ENCODE measurements around the gene TPP1.

TPP1 gene

DNA sequence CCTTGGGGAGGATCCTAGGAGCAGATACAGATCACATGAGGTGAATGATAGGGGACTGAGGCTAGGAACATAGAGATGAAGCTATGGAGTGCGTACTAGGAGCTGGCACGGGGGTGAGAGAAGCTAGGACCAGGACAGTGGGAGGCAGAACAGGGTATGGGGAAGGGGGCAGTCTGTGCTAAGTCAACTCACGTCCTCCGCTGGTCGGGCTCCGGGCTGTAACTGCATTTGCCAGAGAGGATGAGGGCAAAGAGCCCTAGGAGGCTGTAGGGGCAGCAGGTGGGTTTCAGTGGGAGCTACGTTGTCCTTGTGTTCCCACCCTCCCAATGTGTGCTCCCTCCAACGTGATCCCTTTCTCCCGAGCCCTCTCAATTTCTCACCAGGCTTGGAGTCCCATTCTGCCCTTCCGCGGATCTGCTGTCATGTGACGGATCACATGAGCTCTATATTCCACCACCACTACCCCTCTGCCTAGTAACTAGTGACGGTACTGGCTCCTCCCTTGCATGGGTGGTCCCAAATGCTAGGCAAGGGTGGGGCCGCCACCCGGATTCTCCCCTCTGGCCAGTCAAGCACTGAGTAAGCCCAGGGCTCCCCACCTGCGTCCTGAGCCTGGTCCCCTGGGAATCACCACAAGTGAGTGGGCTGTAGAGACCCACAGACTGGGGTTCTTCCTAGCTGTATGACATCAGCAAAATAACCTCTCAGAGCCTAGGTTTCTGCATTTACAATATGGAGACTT, at the start of gene TPP1:
TSS of gene TPP1 (minus strand) at position 419 of the 742 bp plus-strand sequence. CDS start at position 397, 22 bp downstream.
- peak; percentile 97 for DNase-seq (ENCODE audit: low read depth)

DNA sequence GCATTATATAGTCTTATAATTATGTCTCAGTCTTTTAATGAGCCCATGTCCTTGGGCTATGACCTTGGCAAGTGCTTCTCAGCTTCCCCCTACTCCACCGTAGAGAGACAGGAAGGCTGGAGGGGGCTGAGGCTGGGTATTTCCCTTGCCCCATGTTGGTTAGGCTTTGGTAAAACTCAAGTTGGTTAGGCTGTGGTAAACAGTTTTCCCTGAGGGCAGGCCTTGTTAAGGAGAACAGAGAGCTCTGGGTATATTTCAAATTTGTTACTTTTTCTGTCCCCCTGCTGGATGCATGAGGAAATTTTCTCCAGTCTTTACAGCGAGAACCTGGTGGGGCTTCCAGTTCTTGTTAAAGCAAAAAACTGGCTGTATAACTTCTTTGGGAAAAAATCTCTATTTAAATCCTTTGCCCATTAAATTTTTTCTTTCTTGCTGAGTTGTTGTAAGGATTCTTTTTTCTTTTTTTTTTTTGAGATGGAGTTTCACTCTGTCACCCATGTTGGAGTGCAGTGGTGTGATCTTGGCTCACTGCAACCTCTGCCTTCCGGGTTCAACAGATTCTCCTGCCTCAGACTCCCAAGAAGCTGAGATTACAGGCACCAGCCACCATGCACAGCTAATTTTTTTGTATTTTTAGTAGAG, 48.6 kb upstream of the TPP1 start:
- peak; percentile 70 for DNase-seq (ENCODE audit: low read depth)

DNA sequence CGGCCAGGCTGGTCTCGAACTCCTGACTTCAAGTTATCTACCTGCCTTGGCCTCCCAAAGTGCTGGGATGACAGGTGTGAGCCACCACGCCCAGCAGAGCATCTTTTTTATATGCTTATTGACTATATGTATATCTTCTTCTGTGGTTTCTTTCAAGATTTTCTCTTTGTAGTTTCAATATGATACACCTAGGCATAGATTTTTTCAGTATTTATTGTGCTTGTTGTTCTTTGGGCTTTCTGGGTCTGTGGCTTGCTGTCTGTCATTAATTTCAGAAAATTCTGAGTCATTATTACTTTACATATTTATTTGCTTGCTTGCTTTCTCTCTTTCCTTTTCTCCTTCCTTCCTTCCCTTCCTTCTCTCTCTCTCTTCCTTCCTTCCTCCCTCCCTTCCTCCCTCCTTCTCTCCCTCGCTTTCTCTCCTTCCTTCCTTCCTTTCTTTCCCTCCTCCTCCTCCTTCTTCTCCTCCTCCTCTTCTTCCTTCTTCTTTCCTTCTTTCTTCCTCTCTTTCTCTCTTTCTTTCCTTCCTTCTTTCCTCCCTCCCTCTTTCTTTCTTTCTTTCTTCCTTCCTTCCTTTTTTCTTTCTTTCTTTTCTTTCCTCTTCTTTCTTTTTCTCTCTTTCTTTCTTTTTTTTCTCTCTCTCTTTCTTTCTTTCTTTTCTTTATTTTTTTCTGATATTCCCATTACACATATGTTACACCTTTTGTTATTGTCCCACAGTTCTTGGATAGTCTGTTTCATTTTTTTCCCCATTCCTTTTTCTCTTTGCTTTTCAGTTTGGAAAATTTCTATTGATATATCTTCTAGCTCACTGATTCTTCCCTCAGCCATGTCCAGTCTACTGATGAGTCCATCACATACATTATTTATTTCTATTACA, 47.3 kb upstream of the TPP1 start:
- no peak for DNase-seq (ENCODE audit: low read depth)

DNA sequence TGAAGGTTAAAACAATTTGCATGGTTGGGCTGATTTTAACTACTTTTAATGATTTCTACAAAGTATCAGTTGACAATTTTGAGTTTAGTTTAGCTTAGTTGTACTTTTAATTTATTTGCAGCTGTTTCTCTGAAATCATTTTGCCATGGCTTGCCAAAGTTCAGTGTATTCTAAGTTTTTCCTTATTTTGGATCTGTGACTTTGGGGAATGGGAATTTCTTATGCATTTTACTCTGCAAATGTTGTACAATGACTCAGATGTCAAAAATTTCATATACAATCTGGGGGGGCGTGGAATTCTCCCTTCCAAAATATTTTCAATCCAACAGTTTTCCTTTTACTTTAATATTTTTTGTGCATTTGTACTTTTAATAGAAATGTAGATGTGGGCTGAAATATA, 45.3 kb upstream of the TPP1 start:
- DNase-seq (ENCODE audit: low read depth) = peak; percentile 28

DNA sequence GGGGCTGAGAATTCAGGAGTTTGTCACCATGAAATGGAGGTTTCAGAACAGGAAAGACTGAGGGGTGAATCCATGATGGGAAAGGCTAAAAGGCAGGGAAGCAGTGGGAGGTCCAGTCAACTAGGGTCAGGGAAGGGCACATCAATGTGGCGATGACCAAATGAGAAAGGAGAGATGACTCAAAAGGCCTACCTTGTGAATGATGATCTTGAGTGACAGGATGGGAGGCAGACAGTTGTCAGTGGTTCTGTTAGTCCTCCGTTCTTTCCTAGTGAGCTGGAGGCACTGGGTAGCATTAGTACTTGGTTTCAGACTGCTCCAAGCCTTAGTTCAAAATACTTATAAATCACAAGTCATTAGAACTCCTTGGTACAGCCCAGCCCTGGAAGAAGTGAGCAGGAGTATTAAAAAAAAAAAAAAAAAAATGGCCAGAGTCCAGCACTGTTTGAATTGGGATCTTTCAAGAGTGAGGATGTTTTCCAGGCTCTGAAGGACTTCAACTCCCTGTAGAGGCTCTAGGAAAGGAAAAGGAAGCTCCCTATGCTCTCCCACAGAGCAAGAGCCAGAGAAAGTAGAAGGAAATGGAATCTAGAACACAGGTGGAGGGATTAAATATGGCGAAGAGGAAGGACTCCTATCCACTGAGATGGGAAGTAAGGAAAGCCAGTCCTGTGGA, 44.7 kb upstream of the TPP1 start:
- DNase-seq (ENCODE audit: low read depth) = no peak

DNA sequence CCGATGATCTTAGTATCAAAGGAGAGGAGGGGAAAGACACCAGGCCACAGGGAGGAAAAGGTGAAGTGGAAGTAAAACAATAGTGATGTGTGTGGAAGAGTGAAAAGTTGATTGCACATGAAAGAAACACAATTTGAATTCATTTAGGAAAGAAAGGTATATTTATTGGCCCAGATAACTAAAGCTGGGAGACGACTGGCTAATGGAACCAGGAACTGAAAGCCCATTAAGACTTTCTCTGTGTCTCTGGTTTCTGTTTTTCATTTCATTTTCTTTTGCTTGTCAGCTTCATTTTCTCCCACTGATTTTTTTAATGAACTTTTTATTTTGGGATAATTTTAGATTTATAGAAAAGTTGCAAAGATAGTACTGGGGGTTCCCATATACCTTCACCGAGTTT, 41.5 kb upstream of the TPP1 start:
- no peak for DNase-seq (ENCODE audit: low read depth)

DNA sequence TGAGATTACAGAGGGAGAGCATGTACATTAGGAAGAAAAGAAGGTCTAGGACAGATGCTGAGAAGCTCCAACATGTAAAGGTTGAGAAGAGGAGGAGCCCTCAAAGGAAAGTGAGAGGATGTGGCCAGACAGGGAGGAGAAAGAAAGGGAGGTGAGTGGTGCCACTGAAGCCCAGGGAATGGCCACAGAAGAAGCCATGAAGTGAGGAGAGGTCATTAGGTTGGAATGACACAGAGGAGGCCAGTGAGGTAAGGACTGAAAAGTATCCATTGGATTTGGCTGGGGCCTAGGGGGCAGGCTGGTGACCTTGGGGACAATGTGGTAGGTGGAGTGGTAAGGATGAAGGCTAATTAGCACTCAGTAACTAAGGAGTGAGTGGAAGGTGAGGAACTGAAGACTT, 39.4 kb upstream of the TPP1 start:
- DNase-seq (ENCODE audit: low read depth) = no peak

DNA sequence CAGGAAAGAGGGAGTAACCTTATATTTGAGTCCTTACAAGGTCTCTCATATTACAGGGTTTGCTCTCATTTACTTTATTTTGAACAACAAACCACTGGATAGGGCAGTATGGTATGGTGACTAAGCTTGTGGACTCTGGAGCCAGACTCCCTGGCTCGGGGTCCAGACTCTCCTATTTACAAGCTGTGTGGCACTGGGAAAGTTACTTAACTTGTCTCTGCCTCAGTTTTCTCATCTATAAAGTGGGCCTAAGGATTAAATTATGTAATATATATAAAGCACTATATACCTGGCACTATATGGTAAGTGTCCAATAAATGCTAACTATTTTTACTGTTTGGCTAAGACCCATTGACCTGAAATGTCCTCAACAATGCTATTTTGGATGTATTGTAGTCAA, 38.1 kb upstream of the TPP1 start:
- no peak for DNase-seq (ENCODE audit: low read depth)

DNA sequence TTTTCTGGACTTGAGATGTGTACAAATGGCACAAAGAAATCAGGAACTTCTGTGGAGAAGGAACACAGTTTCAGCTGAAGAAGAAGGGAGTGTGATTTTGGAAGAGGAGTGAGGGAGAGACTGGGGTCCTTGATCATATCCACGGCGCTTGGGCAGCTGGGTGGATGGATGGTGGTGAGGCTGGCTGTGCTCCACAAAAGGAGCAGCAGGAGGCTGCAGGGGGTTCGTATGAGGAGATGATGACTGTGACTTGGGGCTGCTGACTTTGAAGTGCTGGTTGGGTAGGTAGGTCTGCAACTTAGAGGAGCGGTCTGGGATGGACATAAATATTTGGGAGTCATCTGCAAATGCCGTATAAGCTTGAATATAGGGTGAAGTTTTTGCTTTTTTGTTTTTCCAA, 37.7 kb upstream of the TPP1 start:
- DNase-seq (ENCODE audit: low read depth) = no peak

DNA sequence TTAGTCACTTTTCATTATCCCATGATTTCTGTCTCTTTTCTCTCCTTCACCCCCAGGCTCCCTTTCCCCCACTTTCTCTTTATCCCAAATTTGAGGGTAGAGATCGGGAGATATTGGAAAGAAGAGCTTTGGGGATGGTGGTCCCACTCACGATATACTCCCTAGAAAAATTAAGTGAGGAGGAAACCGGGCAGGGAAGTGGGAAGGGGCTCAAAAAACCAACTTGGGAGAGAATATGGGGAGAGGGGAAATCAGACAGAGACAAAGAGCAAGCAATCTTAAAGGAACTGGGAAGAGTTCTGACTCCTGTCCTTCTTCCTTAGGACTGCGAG, 37.3 kb upstream of the TPP1 start:
- no peak for DNase-seq (ENCODE audit: low read depth)

DNA sequence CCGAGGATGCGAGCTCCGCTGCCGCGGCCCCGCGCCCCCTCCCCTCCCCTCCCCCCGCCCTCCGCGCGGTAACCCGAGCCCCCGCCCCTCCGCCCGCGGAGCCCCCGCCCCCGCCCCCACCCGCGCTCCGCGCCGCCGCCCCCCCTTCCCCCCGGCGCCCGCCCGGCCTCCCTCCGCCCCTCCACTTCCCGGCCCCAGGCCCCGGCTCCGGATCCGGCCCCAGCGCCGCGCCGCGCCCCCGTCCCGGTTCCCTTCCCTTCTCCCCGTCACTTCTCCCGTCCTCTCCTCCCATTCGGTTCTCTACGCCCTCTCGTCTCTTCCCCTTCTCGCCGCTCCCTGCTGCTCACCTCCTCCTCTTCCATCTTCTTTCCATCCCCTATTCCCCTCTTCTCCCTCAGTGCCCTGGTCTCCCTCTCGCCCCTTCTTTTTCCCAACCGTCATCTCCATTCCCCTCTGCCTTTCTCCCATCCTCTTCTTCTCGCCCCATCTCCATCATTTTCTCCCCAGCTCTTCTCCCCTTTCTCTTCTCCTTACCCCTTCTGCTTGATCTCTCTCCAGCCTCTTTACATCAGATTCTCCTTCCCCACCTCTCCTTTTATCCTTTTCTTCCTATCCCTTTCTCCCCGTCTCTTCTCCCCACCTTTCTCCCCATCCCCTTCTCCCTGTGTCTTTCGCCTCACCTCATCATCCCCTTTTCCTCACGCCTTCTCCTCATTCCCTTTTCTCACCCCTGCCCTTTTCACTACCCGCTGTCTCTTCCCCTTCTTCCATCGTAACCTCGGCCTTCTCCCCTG, 36.8 kb upstream of the TPP1 start, which contains the start of gene DCHS1:
TSS of gene DCHS1 (minus strand) at position 20 of the 794 bp plus-strand sequence. CDS start 14,196 bp downstream, outside the sequence.
- DNase-seq (ENCODE audit: low read depth) = peak; percentile 32

DNA sequence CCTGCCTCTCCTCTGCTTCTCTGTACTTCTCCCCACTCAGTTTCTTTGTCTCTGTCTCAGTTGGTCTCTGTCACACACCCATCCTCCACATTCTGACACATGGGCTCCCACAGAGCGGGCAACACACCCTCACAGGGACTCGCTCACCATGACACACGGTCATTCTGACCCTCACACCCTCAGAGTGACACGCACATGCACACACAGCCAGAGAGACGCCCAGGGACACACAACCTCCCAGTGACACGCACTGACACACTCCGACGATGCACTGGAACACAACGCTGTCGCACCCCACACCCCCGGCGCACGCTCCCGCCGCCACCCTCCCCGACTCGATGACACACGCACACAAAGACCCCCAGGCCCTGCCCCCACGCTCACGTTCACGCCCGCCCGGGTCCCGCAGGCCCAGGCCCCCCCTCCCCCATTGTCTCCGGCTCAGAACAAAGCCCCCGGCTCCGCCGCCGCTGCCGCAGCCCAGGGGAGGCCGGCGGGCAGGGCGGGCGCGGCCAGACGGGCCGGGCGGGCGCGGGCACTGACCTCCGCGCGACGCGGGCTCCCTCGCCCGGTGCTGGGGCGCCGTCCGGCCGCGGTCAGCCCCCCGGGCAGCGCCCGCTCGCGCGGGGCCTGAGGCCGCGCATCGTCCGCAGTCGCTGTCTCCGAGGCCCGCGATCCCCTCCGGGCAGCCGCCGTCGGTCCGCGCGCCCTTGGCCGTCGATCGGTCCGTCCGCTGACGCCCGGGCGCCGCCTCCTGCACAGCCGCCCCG, 36.0 kb upstream of the TPP1 start:
- peak; percentile 51 for DNase-seq (ENCODE audit: low read depth)

DNA sequence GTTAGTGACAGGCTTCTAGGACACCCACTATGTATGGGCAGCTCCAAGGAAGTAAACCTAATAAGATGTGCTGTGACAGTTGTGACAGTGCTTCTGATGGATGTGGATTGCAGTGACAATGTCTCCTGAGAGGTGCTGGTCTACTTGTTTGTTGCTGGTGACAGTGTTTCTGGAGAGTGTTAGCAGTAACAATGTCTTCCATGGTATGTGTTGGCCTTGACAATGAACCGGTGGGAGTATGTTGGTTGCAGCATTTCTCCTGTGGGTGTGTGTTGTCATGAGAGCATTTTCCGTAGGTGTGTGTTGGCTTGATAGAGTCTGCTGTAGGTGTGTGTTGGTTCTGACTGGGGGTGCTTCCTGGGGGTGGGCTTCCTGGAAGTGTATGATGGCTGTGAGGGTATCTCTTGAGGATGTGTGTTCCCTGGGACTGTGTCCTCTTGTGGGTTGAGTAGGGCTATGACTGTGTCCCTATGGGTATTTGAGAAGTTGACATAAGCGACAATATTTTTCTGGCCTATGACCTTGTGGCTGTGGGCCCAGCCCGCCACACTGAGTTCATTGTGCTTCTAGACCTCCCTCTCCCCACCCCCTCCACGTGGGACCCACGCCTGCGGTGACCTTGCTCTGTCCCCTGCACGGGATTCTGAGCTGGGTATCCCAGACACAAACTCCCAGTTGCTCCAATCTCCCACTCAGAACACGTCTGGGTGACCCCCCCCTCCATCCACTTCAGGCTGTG, 35.2 kb upstream of the TPP1 start:
- DNase-seq (ENCODE audit: low read depth) = no peak

DNA sequence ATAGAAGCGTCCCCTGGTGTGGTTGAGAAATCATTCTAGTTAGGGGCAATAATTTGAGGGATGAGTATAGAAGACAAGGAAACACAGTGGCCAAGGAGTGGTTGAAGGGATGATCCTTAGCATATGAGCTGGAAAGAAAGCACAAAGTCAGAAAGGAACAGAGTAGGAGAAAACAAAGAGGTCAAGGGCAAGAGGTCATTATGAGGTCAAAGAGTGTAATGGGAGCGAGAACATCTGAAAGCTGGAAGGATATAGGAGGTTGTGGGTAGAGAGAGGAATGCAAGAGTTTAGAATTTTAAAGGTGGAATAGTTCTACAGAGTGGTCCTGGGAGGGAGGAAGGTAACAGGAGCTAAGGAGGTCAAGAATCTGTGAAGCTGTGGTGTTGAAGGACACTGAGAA, 34.4 kb upstream of the TPP1 start:
- no peak for DNase-seq (ENCODE audit: low read depth)

DNA sequence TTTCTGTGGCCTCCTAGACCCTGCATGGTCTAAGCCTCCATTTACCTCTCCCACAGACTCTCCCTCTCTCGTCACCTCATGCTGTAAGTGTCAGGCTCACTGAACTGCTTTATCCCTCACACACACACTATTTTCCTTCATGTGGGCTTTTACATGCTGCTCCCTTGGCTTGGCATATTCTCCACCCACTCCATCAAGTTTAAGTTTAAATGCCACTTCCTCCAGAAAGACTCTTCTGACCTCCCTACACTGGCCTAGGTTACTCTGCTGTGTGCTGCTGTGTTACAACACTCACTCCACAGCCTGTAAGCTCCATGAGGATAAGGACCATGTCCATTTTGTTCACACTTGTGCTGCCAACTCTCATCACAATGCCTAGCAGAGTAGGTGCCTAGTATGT, 33.9 kb upstream of the TPP1 start:
- DNase-seq (ENCODE audit: low read depth) = no peak

DNA sequence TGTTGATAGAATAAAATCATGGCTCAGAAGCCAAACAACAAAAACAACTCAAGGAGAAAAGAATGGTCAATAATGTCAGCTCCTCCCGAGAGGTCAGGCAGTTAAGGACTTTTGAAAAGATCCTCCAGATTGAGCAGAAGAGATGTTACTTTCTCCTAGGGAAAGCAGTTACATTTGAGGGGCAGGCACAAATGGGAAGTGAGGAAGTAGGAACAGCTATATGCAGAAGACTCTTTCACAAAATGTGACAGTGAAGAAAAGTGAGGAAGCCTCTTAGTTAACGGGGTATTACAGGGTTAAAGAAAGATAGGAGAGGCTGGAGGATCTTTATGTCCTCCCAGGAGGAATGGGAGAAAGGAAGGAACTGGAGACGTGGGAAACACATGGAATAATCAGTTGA, 33.0 kb upstream of the TPP1 start:
- DNase-seq (ENCODE audit: low read depth) = no peak

DNA sequence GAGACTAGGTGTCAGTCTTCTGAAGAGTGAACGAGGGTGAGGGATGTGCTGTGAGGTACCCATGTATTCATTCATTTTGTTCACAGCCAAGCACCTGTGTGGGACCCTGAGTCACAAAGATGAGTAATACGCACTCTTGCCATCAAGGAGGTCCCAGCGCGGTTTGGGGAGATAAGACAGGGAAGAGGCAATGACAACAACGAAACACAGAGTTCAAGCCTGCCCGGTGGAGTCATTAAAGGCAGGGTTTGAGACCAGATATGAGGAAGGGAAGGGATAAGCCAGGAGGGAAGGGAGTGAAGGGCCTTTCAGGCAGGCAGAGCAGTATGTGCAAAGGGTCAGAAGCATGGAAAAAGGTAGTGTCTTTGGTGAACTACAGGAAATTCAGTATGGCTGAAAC, 31.8 kb upstream of the TPP1 start:
- peak; percentile 29 for DNase-seq (ENCODE audit: low read depth)

DNA sequence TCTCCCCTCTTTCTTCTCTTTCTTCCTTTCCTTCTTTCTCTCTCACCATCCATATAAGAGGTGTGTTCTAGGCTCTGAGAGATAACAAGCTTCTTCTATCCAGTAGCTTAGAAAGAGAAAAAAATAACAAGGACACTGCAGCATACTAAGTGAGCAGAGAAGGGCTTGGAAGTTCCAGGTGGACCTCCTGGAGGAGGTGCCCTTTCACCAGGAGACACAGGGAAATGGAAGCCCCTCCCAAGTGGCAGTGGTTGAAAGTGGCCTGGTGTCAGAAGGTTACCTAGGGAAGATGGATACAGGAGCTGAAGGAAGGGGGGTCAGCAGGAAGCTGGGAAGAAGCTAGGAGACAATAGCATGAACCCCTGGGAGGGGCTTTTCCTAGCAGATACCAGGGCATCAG, 30.9 kb upstream of the TPP1 start:
- DNase-seq (ENCODE audit: low read depth) = no peak

DNA sequence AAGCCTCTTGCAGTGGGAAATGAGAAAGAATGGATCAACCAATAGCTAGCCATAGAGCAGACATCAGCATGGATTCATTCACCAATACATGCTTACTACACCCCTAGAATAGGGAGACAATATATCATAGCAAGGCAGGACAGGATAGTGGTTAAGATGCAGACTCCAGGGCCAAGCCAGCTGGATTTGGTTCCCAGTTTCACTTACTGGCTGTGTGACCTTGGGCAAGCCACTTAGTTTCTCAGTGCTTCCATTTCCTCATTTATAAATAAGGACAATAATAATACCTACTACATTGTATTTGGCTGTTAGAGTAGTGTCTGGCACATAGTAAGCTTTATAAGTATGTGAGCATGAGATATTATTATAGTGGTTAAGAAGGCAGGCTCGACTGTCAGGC, 29.3 kb upstream of the TPP1 start:
- DNase-seq (ENCODE audit: low read depth) = no peak

DNA sequence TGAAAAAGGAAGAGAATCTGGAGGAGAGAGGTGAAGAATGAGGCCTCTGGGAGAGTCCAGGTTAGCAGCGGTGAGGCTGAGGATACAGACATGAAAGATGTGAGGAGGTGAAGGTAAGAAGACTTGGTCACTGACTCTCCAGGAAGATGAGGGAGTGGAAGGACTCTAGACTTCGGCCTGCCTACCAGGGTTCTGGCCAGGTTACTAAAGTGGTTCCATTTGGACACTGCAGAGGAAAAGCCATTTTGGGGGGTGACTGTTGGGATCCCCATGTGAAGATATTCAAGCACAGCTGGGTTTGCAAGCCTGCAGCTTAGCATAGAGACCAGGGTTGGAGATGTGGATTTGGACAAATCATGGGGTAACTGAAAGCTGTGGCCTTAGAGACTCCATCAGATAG, 28.6 kb upstream of the TPP1 start:
- no peak for DNase-seq (ENCODE audit: low read depth)
